GM23338 (cell line): ENCODE data around the gene STN1. TPM values are rescaled to one million over a fixed set of nuclear protein-coding genes. Genes with fewer than 3 reads are reported as not detected.

Experiments
- ATAC-seq: fragments of 200-7000 bp; cut with Tn5 transposase; 3 replicates; pipeline ENCODE4 v1.9.1; 2020
- DNase-seq: peaks from one replicate; pipeline ENCODE4 v3.0.0-alpha.2; 2015; ENCODE audit warnings: low spot score
- H2AFZ ChIP-seq: fragments of 200-600 bp; sonication (generic); 2 replicates; pipeline ENCODE4 v1.8.0; 2016; ENCODE audit warnings: antibody characterized with exemption, mild to moderate bottlenecking, moderate library complexity
- H3F3A ChIP-seq: fragments of 200-600 bp; sonication (generic); replicated peaks from 2 replicates; pipeline ENCODE4 v1.8.0; 2017; ENCODE audit warnings: antibody characterized with exemption, mixed run types, low read depth
- H3K27ac ChIP-seq: fragments of 200-600 bp; sonication (generic); 2 replicates; pipeline ENCODE4 v1.6.1; 2016; ENCODE audit warnings: low read depth
- H3K27me3 ChIP-seq: fragments of 200-600 bp; sonication (generic); 2 replicates; pipeline ENCODE4 v1.8.0; 2016; ENCODE audit warnings: mild to moderate bottlenecking, mixed run types, moderate library complexity; ENCODE audit not compliant: insufficient read depth
- H3K36me3 ChIP-seq: fragments of 200-600 bp; sonication (generic); 2 replicates; pipeline ENCODE4 v1.8.0; 2016; ENCODE audit warnings: mild to moderate bottlenecking; ENCODE audit not compliant: insufficient read depth
- H3K4me1 ChIP-seq: fragments of 200-600 bp; sonication (generic); 2 replicates; pipeline ENCODE4 v1.8.0; 2016; ENCODE audit warnings: mild to moderate bottlenecking, moderate library complexity; ENCODE audit not compliant: insufficient read depth
- H3K4me2 ChIP-seq: fragments of 200-600 bp; sonication (generic); 2 replicates; pipeline ENCODE4 v1.7.1; 2017; ENCODE audit warnings: mixed run types
- H3K4me3 ChIP-seq: fragments of 200-600 bp; sonication (generic); 2 replicates; pipeline ENCODE4 v1.6.1; 2016; ENCODE audit warnings: mixed run types
- H3K79me2 ChIP-seq: fragments of 200-600 bp; sonication (generic); replicated peaks from 2 replicates; pipeline ENCODE4 v1.8.0; 2017; ENCODE audit warnings: mild to moderate bottlenecking; ENCODE audit not compliant: insufficient read depth
- H3K9me2 ChIP-seq: fragments of 200-600 bp; sonication (generic); 2 replicates; pipeline ENCODE4 v1.8.0; 2017; ENCODE audit not compliant: insufficient read depth
- H4K20me1 ChIP-seq: fragments of 200-600 bp; sonication (generic); replicated peaks from 2 replicates; pipeline ENCODE4 v1.8.0; 2017; ENCODE audit warnings: mild to moderate bottlenecking; ENCODE audit not compliant: insufficient read depth
- H3K27ac Mint-ChIP-seq: 2 replicates; pipeline ENCODE4 v1.8.0; 2020; ENCODE audit warnings: inconsistent platforms, mild to moderate bottlenecking, moderate library complexity, mixed read lengths
- H3K27me3 Mint-ChIP-seq: 3 replicates; pipeline ENCODE4 v1.8.0; 2022; ENCODE audit warnings: low read depth, mild to moderate bottlenecking, moderate library complexity, mixed read lengths, inconsistent platforms; ENCODE audit not compliant: insufficient read depth, poor library complexity
- H3K36me3 Mint-ChIP-seq: 3 replicates; pipeline ENCODE4 v1.8.0; 2021; ENCODE audit warnings: low read depth, mild to moderate bottlenecking, inconsistent platforms, moderate library complexity, mixed read lengths
- H3K4me1 Mint-ChIP-seq: 3 replicates; pipeline ENCODE4 v1.8.0; 2020; ENCODE audit warnings: mild to moderate bottlenecking, inconsistent platforms, mixed read lengths
- H3K4me3 Mint-ChIP-seq: 3 replicates; pipeline ENCODE4 v1.8.0; 2021; ENCODE audit warnings: moderate library complexity, mild to moderate bottlenecking, inconsistent platforms, mixed read lengths
- H3K9me3 Mint-ChIP-seq: 3 replicates; pipeline ENCODE4 v1.8.0; 2020; ENCODE audit warnings: moderate library complexity, mild to moderate bottlenecking, inconsistent platforms, mixed read lengths
- CREB1 ChIP-seq: fragments of 250-450 bp; sonication (Bioruptor Pico); IDR thresholded peaks from 2 replicates; pipeline ENCODE4 v1.5.0; 2020; ENCODE audit warnings: low read depth, mild to moderate bottlenecking, moderate library complexity
- EZH2 ChIP-seq: fragments of 200-600 bp; sonication (generic); IDR thresholded peaks from one replicate; pipeline ENCODE4 v1.8.0; 2017; ENCODE audit warnings: antibody characterized with exemption, mild to moderate bottlenecking, low read depth; ENCODE audit not compliant: unreplicated experiment
- NANOG ChIP-seq: IDR thresholded peaks from 2 replicates; pipeline ENCODE4 v1.6.1; 2016; ENCODE audit warnings: antibody characterized with exemption, borderline replicate concordance
- POLR2AphosphoS5 ChIP-seq: IDR thresholded peaks from 2 replicates; pipeline ENCODE4 v1.6.1; 2016; ENCODE audit warnings: antibody characterized with exemption, low read depth
- STAT1 ChIP-seq: IDR thresholded peaks from one replicate; pipeline ENCODE4 v1.6.1; 2016; ENCODE audit warnings: antibody characterized with exemption; ENCODE audit not compliant: unreplicated experiment
- ZNF331 ChIP-seq: fragments of 250-450 bp; sonication (Bioruptor Pico); IDR thresholded peaks from 2 replicates; pipeline ENCODE4 v1.5.0; 2020; ENCODE audit warnings: low read depth, mild to moderate bottlenecking, moderate library complexity
- polyA plus RNA-seq: library from polyadenylated mRNA; unstranded; fragments of >200 nt; fragmentation: Nextera tagmentation; extraction: Ambion mirVana; gene quantifications from 2 replicates; pipeline ENCODE4 v1.2.1, GENCODE V29; 2016
- total RNA-seq: library from RNA; depleted of rRNA; stranded (reverse); fragments of >200 nt; shearing (Covaris generic); gene quantifications from 2 replicates; pipeline ENCODE4 v1.2.3, GENCODE V29; 2014
- TF ChIP-seq, protein P1 (sequence below), 2 experiments: fragments of 200-600 bp in 1 of 2; sonication (generic) in 1 of 2; conservative IDR thresholded peaks; 2 replicates each; pipeline versions ENCODE4 v1.5.1 to v1.6.1; 2016 to 2017; ENCODE audit warnings: antibody characterized with exemption in 2 of 2, low read depth in 2 of 2, mild to moderate bottlenecking in 2 of 2, moderate library complexity in 1 of 2
- TF ChIP-seq, protein P2 (sequence below): IDR thresholded peaks from one replicate; pipeline ENCODE4 v1.6.1; 2018; ENCODE audit warnings: antibody characterized with exemption; ENCODE audit not compliant: unreplicated experiment
- TF ChIP-seq, protein P3 (sequence below): IDR thresholded peaks from 2 replicates; pipeline ENCODE4 v1.6.1; 2016; ENCODE audit warnings: antibody characterized with exemption
- TF ChIP-seq, protein P4 (sequence below): fragments of 250-450 bp; sonication (Bioruptor Pico); IDR thresholded peaks from 2 replicates; pipeline ENCODE4 v1.5.0; 2020; ENCODE audit warnings: mild to moderate bottlenecking, moderate library complexity

The STN1 gene
- total and polyA plus RNA-seq, 2 experiments from 2014 or later = 7.2 to 11.3 TPM

DNA sequence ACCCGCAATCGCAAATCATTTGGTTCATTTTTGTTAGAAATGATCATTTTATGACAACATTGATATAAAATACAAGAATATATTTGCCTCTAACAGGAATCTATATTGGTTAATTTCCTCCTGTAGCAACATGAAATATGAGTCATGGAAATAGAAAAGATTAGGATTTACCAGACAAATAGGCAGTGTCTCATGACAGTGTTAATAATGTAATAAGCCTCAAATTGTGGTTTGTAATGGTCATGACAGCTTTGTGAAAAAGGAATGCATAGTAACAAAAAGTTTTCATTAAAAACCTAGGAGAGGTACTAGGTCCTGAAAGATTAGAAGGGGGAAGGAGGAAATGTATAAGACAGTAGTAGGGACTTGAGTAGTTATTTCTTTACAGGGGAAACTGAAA is 41.0 kb upstream of the STN1 start (continued):
- TF ChIP-seq, protein P1, sequence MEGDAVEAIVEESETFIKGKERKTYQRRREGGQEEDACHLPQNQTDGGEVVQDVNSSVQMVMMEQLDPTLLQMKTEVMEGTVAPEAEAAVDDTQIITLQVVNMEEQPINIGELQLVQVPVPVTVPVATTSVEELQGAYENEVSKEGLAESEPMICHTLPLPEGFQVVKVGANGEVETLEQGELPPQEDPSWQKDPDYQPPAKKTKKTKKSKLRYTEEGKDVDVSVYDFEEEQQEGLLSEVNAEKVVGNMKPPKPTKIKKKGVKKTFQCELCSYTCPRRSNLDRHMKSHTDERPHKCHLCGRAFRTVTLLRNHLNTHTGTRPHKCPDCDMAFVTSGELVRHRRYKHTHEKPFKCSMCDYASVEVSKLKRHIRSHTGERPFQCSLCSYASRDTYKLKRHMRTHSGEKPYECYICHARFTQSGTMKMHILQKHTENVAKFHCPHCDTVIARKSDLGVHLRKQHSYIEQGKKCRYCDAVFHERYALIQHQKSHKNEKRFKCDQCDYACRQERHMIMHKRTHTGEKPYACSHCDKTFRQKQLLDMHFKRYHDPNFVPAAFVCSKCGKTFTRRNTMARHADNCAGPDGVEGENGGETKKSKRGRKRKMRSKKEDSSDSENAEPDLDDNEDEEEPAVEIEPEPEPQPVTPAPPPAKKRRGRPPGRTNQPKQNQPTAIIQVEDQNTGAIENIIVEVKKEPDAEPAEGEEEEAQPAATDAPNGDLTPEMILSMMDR (conservative IDR thresholded peaks at IDR 0.05; ENCODE audit: low read depth in 2 of 2) = no peak

DNA sequence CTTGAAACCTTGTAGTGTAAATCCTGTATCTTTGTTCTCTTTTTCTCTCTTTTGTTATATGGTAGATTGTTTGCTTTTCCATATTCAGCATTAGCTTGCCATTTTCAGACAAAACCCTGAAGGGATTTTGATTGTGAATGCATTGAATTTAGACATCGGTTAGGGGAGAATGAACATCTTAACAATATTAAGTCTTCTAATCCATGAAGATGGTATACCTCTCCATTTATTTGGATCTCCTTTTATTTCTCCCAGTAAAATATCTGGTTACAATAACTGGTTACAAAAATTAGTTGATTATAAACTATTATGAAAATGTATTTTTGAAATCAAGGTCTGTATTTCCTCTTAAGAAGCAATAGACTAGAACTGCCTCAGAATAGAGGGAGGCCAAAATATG is 36.6 kb upstream of the STN1 start:
- no peak overlapping the region for H3K27ac ChIP-seq
- no peaks in the 10 kb centered on the region for H3K4me1 ChIP-seq
- no peaks in the 10 kb centered on the region for H3K79me2 ChIP-seq
- TF ChIP-seq, protein P2, sequence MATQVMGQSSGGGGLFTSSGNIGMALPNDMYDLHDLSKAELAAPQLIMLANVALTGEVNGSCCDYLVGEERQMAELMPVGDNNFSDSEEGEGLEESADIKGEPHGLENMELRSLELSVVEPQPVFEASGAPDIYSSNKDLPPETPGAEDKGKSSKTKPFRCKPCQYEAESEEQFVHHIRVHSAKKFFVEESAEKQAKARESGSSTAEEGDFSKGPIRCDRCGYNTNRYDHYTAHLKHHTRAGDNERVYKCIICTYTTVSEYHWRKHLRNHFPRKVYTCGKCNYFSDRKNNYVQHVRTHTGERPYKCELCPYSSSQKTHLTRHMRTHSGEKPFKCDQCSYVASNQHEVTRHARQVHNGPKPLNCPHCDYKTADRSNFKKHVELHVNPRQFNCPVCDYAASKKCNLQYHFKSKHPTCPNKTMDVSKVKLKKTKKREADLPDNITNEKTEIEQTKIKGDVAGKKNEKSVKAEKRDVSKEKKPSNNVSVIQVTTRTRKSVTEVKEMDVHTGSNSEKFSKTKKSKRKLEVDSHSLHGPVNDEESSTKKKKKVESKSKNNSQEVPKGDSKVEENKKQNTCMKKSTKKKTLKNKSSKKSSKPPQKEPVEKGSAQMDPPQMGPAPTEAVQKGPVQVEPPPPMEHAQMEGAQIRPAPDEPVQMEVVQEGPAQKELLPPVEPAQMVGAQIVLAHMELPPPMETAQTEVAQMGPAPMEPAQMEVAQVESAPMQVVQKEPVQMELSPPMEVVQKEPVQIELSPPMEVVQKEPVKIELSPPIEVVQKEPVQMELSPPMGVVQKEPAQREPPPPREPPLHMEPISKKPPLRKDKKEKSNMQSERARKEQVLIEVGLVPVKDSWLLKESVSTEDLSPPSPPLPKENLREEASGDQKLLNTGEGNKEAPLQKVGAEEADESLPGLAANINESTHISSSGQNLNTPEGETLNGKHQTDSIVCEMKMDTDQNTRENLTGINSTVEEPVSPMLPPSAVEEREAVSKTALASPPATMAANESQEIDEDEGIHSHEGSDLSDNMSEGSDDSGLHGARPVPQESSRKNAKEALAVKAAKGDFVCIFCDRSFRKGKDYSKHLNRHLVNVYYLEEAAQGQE = no peak
- TF ChIP-seq POLR2AphosphoS5 = no peak
- no peak for TF ChIP-seq NANOG
- no peak for TF ChIP-seq STAT1
- TF ChIP-seq, protein P3, sequence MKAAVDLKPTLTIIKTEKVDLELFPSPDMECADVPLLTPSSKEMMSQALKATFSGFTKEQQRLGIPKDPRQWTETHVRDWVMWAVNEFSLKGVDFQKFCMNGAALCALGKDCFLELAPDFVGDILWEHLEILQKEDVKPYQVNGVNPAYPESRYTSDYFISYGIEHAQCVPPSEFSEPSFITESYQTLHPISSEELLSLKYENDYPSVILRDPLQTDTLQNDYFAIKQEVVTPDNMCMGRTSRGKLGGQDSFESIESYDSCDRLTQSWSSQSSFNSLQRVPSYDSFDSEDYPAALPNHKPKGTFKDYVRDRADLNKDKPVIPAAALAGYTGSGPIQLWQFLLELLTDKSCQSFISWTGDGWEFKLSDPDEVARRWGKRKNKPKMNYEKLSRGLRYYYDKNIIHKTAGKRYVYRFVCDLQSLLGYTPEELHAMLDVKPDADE = no peak
- no peak for TF ChIP-seq EZH2
- TF ChIP-seq CREB1 = no peak
- no peak for TF ChIP-seq ZNF331 (CRISPR knock-in tag)
- TF ChIP-seq, protein P4, sequence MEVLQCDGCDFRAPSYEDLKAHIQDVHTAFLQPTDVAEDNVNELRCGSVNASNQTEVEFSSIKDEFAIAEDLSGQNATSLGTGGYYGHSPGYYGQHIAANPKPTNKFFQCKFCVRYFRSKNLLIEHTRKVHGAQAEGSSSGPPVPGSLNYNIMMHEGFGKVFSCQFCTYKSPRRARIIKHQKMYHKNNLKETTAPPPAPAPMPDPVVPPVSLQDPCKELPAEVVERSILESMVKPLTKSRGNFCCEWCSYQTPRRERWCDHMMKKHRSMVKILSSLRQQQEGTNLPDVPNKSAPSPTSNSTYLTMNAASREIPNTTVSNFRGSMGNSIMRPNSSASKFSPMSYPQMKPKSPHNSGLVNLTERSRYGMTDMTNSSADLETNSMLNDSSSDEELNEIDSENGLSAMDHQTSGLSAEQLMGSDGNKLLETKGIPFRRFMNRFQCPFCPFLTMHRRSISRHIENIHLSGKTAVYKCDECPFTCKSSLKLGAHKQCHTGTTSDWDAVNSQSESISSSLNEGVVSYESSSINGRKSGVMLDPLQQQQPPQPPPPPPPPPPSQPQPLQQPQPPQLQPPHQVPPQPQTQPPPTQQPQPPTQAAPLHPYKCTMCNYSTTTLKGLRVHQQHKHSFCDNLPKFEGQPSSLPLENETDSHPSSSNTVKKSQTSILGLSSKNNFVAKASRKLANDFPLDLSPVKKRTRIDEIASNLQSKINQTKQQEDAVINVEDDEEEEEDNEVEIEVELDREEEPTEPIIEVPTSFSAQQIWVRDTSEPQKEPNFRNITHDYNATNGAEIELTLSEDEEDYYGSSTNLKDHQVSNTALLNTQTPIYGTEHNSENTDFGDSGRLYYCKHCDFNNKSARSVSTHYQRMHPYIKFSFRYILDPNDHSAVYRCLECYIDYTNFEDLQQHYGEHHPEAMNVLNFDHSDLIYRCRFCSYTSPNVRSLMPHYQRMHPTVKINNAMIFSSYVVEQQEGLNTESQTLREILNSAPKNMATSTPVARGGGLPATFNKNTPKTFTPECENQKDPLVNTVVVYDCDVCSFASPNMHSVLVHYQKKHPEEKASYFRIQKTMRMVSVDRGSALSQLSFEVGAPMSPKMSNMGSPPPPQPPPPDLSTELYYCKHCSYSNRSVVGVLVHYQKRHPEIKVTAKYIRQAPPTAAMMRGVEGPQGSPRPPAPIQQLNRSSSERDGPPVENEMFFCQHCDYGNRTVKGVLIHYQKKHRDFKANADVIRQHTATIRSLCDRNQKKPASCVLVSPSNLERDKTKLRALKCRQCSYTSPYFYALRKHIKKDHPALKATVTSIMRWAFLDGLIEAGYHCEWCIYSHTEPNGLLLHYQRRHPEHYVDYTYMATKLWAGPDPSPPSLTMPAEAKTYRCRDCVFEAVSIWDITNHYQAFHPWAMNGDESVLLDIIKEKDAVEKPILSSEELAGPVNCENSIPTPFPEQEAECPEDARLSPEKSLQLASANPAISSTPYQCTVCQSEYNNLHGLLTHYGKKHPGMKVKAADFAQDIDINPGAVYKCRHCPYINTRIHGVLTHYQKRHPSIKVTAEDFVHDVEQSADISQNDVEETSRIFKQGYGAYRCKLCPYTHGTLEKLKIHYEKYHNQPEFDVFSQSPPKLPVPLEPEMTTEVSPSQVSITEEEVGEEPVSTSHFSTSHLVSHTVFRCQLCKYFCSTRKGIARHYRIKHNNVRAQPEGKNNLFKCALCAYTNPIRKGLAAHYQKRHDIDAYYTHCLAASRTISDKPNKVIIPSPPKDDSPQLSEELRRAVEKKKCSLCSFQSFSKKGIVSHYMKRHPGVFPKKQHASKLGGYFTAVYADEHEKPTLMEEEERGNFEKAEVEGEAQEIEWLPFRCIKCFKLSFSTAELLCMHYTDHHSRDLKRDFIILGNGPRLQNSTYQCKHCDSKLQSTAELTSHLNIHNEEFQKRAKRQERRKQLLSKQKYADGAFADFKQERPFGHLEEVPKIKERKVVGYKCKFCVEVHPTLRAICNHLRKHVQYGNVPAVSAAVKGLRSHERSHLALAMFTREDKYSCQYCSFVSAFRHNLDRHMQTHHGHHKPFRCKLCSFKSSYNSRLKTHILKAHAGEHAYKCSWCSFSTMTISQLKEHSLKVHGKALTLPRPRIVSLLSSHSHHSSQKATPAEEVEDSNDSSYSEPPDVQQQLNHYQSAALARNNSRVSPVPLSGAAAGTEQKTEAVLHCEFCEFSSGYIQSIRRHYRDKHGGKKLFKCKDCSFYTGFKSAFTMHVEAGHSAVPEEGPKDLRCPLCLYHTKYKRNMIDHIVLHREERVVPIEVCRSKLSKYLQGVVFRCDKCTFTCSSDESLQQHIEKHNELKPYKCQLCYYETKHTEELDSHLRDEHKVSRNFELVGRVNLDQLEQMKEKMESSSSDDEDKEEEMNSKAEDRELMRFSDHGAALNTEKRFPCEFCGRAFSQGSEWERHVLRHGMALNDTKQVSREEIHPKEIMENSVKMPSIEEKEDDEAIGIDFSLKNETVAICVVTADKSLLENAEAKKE (CRISPR knock-in tag) = no peak
- TF ChIP-seq, protein P1 (conservative IDR thresholded peaks at IDR 0.05; ENCODE audit: low read depth in 2 of 2) = no peak
- no peaks in the 10 kb centered on the region for H4K20me1 ChIP-seq
- Mint-ChIP-seq H3K4me1 (peaks cover 4% of the 10 kb centered on the region; the same call in 1 of the 3 replicates), H3K9me3 (no peaks in the 10 kb centered on the region), H3K36me3 (no peaks in the 10 kb centered on the region), H3K4me3 (no peak overlapping the region), H3K27me3 (no peaks in the 10 kb centered on the region), H3K27ac (no peak overlapping the region)
- no peak overlapping the region for H3K4me2 ChIP-seq
- H2AFZ ChIP-seq = no peak overlapping the region
- no peaks in the 10 kb centered on the region for H3K9me2 ChIP-seq
- H3K36me3 ChIP-seq = no peaks in the 10 kb centered on the region
- H3K4me3 ChIP-seq = no peak overlapping the region
- ATAC-seq = no peak
- no peaks in the 10 kb centered on the region for H3F3A ChIP-seq
- no peak for DNase-seq
- no peaks in the 10 kb centered on the region for H3K27me3 ChIP-seq
